OCI-LY7 (cell line): Measurements from ENCODE around the gene MYH7.

Source experiments
- CTCF ChIP-seq: fragments of 200-600 bp; sonication (generic); conservative IDR thresholded peaks from 2 replicates; pipeline ENCODE4 v1.5.1; 2014; ENCODE audit warnings: mild to moderate bottlenecking, antibody characterized with exemption, low read length, moderate library complexity, mixed read lengths
- EZH2phosphoT487 ChIP-seq: fragments of 200-600 bp; sonication (generic); IDR thresholded peaks from 2 replicates; pipeline ENCODE4 v1.6.1; 2018; ENCODE audit warnings: low read depth, borderline replicate concordance, mild to moderate bottlenecking, mixed run types, antibody characterized with exemption, low read length, moderate library complexity, mixed read lengths

DNA sequence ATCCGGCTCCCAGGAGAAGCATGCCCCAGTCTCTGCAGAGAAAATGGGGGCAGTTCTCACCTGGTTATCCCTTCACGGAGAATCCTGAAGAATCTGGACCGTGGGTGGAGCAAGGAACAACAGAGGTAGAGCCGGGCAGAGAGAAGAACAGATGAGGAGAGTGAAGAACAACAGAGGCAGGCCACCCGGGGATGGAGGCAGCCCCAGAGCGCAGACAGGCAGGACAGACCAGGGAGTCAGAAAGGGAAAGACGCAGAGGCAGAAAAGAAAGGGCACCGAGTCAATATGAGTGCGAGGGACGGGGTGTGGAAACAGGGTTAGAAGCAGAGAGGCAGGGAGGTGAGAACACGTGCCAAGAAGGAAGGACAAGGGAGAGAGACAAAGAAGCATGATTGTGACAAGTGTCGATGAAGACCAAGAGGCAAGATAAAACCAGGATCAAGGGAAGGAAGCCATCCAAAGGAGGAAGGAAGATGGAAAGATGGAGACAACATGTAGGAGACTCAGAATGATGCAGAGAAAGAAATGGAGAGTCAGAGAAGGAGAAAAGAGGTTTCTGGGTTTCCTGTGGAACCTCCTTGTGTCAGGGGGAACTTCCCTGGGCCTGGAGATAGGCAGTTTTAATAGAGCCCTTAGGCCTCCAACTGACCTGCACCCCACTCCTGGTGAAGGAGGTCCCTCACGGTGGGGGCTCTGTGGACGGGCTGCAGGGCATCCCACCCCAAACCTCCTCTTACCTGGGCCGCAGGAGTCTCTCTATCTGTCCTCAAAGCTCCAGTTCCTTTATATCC is 27.7 kb downstream of the MYH7 start, which contains the start of gene MYH6:
- no peak for TF ChIP-seq CTCF
- no peak for TF ChIP-seq EZH2phosphoT487
